ENCODE measurements around the gene STX5.
A peak's percentile ranks its signal among the peaks of the same experiment; 100 is the strongest.
"Not testable (repeated sequence)": the region's sequence is repeated elsewhere in the genome, so short reads cannot be mapped to it uniquely, and the experiment has no call there.

STX5 gene

DNA sequence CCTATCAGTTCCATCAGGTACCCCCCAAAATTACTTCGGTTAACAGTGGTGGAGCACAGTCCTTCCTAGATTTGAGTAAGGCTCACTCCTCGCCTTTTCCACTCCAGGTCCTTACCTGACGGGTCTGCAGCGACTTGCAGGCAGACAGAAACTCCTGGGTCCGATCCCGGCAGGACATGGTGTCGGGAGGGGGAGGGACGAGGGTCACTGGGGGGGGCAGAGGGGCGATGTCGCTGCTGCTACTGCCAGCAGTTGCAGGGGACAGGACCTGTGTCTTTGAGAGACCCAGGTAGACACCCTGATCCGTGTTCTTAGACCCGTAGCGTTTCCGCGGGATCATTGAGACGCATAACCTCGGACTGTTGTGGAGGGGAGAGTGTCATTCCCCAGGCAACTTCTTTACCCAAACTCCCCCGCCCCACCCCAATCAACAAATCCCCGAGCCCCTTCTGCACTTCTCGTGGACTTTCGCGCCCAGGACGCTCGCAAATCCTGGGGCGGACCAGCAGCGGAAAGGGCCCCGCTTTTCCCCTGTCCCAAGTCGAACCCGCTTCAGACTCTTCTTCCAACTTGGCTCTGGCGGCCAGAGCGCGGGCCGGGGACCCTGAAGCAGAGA lies 839 bp downstream of the STX5 start:
- no peak for DNase-seq (ENCODE audit: low spot score)

DNA sequence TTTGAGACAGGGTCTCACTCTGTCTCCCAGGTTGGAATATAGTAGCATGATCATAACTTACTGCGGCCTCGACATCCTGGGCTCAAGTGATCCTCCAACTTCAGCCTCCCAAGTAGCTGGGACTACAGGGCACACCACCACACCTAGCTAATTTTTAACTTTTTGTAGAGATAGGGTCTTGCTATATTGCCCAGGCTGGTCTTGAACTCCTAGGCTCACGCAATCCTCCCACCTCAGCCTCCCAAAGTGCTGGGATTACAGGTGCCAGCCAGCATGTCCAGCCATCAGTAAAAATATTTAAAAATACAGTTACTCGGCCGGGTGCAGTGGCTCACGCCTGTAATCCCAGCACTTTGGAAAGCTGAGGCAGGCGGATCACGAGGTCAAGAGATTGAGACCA lies 3.7 kb downstream of the STX5 start:
- DNase-seq (ENCODE audit: low spot score), result not testable (repeated sequence)

DNA sequence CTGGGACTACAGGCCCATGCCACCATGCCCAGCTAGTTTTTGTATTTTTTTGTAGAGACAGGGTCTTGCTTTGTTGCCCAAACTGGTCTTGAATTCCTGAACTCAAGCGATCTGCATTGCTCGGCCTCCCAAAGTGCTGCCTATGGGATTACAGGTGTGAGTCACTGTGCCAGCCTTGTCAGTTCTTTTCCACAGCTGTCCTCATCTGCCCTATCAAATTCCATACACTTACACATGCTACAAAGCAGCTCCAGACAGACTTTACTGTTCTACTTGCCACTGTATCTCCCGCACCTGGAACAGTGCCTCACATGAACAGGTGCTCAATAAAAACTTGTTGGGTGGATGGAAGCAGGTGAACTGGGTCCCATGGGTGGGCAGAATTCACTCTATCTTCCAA lies 8.2 kb downstream of the STX5 start:
- DNase-seq (ENCODE audit: low spot score), result no peak

DNA sequence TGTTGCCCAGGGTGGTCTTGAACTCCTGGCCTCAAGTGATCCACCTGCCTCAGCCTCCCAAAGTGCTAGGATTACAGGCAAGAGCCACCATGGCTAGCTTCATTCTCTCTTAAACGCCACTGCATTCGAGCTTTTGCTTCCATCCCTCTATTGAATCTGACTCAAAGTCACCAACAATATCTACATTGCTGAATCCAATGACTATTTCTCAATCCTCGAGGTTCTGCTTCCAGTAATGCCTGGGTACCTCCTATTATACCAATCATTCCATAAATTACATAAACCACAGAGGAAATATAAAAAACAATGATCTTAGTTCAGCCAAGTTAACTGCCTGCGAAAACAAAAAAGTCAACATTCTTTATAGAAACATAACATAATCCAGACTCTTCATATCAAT lies 14.7 kb downstream of the STX5 start:
- no peak for DNase-seq (ENCODE audit: low spot score)

DNA sequence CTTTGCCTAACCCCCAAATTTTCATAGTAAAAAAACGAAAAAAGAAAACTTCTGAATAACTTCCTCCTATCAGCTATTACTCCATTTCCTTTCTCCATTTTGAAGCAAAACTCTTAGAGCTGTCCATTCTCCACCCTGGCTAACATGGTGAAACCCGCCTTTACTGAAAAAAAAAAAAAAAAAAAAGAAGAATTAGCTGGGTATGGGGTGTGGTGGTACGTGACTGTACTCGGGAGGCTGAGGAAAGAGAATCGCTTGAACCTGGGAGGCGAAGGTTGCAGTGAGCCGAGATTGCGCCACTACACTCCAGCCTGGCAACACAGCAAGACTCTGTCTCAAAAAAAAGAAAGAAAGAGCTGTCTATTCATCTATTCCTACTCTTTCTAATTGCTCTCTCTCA lies 15.3 kb downstream of the STX5 start:
- DNase-seq (ENCODE audit: low spot score), result no peak

DNA sequence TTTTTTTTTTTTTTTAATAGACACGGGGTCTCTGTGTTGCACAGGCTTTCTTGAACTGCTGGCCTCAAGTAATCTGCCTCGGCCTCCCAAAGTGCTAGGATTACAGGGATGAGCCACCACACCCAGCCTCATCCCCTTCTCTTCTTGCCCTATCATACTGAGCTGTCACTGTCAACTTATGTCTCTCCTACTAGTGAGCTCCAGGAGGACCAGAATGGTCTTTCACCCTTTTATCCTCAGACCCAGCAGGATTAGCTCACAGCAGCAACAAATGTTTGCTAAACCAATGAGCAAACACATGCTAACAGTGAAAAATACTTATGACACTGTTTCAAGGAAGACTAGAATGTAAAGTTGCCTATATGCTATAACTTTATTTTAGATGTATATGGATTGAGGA lies 20.2 kb downstream of the STX5 start:
- DNase-seq (ENCODE audit: low spot score), result no peak

DNA sequence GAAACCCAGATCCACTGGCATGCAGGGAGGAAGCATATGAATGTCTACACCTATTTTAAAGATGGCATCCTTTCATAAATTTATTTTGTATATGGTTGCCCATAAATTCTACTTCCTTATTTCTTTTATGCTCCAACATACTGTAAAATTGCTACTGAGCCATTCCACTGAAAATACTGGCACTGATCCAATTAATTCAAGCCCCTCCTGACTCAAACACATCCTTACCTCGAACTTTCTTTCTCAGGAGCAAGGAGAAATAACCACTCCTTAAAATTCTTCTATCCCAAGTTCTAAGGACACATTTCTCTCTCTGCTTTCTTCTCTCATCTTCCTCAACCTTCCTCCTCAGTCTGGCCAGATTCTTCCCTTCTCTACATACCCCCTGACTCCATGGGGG lies 21.1 kb downstream of the STX5 start:
- DNase-seq (ENCODE audit: low spot score), result no peak

DNA sequence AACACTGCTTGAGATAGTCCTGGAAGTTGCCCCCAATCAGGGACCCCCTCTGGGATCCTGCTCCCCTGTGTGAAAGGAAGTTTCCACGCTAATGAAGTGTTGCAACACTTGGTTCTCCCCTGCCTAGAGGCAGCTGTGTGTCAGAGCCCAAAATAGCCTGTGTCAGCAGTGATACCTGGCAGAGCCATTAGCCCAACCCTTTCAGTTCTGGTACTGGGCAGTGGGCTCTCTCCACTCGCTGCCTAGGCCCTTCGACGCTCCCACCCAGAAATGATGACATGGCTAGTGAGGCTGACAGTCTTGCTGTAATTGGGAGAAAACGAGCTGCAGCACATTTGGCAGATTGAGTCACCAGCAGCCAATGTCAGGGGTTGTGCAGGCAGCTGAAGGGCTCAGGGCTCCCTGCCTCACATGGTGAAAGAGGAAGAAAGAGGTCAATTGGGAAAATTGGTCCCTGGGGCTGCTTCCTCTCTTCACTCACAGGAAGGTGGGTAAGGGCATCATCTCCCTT lies 25.2 kb downstream of the STX5 start:
- DNase-seq (ENCODE audit: low spot score), result no peak

- no peak for DNase-seq (ENCODE audit: low spot score)
Measured at GRCh38 chr11:62805961-62806441, 25.9 kb downstream of the STX5 start.

GRCh38 chr11:62805076-62805892 lies 26.6 kb downstream of the STX5 start, which contains the start of gene NXF1:
Gene NXF1, minus strand, starts transcription at chr11:62805440. Its CDS starts 84 bp downstream, at chr11:62805356.
- DNase-seq (ENCODE audit: low spot score), result peak; percentile 89

DNA sequence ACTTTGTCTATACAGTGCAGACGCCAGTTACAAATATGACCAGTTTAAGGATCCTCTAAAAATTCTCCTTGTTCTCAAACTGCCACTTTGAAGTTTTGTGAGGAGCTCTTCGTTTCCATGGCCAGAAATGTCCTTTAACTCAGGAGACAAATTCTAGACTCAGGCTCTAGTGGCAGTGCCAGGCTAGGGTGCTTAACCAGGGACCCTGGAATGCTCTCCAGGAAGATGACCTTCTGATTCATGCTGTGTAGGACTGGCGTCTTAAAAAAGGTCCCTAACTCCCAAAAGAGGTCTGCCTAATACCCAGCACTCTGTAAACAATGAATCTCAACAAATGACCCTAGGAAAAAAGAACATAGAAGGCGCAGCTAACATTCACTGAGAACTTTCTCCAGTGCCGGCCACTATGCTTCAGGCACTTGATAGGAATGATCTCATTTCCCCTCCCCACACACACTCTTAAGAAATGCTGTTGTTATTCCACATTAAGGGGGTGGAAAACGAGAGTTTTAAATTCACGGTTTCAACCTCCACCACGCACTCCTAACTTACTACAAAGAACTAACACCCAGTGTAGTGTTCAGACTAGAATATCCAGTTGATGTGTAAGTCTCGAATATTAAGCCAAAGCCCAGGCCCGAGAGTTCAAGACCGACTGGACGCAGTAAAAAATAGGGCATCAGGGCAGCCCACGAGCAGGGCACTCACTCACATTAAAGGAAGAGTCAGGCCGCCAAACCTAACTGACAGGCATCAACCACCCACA lies 27.4 kb downstream of the STX5 start:
- DNase-seq (ENCODE audit: low spot score), result no peak

- no peak for DNase-seq (ENCODE audit: low spot score)
Measured at GRCh38 chr11:62801071-62801470, 30.8 kb downstream of the STX5 start.

- DNase-seq (ENCODE audit: low spot score), result no peak
Measured at GRCh38 chr11:62799486-62799885, 32.4 kb downstream of the STX5 start.

GRCh38 chr11:62796281-62796680 lies 35.6 kb downstream of the STX5 start:
- no peak for DNase-seq (ENCODE audit: low spot score)

- no peak for DNase-seq (ENCODE audit: low spot score)
Measured at GRCh38 chr11:62794201-62794775, 37.6 kb downstream of the STX5 start.

GRCh38 chr11:62792202-62792575 lies 39.7 kb downstream of the STX5 start:
- no peak for DNase-seq (ENCODE audit: low spot score)

DNA sequence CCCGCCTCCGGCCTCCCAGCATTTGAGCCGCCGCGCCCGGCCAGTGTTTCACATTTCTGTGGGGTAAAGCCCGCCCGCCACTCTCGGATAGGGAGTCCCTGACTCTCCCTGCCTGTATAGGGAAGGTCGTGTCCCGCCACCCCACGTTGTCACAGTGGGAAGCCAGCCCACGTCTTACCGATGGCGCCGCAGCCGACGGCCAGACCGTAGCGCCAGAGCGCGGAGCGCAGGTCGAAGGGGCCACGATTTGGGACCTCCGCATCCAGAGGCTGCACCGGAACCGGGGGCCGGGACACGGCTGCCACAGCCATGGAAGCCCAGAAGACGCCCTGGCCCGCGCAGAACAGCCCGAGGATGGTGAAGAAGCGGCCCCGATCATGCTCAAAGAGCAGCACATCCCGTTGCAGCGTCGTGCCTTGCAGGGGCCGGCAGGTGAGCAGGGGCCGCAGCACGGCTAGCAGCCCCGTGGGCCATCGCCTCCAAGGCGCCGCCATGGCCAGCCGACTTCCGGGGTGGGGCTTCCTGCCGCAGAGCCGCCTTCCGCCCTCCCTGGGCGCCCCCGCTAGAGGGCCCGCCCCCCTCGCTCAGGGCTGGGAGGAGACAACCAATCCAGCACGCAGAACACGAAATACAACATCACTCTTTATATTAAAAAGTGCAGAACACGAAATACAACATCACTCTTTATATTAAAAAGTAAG lies 40.2 kb downstream of the STX5 start, which contains the start of gene TMEM223:
Gene TMEM223, minus strand, starts transcription at position 506 of the 701 bp plus-strand sequence. Its CDS starts 12 bp downstream, at position 494.
- DNase-seq (ENCODE audit: low spot score), result peak; percentile 90

DNA sequence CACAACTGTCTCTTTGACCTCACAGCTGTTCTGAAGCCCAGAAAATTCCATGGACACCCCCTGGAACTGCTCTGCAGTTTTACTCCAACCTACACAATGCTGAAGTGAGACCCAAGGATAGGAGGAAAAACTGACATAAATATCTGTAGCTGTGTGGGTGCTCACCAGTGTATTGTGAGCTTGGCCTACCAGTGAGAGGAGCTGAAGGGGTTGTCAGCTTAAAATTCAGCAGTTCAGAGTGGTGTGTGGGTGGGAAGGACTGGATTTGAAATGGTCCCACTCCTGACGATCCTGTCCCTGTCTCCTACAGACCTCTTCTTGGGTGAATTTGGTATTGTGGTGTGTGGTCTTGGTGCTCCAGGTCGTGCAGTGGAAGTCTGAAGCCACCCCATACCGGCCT lies 42.3 kb downstream of the STX5 start:
- DNase-seq (ENCODE audit: low spot score), result no peak

DNA sequence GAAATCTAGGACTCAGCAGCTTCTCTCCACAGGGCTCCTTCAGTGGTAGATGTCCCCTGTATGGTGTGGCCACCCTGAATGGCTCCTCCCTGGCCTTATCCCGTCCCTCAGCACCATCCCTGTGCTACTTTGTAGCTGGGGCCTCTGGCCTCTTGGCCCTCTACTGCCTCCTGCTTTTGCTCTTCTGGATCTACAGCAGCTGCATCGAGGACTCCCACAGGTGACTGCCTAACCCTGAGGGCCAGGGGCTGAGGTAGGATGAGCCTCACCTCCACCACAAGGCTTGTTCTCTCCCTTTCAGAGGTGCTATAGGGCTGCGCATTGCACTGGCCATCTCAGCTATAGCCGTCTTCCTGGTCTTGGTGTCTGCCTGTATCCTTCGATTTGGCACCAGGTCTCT lies 42.9 kb downstream of the STX5 start:
- DNase-seq (ENCODE audit: low spot score), result no peak

DNA sequence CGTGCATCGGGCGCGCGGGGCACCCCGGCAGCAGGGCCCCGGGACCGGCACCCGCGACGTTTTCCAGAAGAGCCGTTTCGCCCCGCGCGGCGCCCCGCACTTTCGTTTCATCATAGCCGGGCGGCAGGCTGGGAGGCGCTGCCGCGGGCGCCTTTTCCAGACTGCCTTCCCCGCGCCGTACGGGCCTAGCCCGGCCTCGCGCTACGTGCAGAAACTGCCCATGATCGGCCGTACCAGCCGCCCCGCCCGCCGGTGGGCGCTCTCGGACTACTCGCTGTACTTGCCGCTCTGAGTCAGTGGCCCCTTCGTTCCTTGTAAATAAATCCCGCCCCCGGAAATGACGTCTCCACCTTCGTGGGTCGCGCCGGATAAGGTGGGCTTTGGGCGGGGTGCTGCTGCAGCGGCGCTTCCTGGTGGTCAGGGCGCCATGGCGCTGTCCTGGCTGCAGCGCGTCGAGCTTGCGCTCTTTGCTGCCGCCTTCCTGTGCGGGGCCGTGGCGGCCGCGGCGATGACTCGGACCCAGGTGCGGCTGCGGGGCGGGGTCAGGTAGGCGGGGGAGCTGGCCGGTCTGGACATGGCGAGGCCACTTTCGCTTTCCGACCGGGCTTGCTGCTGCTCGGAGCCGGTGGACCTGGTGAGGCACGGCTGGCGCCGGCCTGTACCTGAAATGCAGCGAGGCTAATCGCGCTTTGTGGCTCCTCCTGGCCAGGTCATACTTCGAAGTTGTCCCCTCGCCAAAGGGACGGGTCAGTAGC lies 44.7 kb downstream of the STX5 start, which contains the start of gene TMEM179B:
Gene TMEM179B, plus strand, starts transcription at position 398 of the 755 bp plus-strand sequence. Its CDS starts 30 bp downstream, at position 428.
- DNase-seq (ENCODE audit: low spot score), result peak; percentile 96

Measured in HuH-7.5 (cell line).